ENCODE measurements around the gene FZR1.

DNA sequence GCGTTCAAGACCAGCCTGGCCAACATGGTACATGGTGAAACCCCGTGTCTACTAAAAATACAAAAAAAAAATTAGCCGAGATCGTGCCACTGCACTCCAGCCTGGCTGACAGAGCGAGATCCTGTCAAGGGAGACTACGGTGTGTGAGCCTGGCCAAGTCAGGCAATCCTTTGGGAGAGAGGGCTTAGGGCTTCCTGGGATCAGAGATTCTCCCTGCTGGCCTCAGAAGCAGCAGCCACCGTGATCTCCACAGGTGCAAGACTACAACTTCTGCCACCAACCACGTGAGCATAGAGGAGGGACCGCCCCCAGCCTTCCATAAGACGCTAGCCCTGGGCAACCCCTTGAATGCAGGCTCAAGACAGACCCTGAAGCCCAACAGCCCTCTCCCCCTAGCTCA, 43.7 kb downstream of the FZR1 start:
- TF ChIP-seq POLR2AphosphoS5 (IDR thresholded peaks at IDR 0.05; ENCODE audit: low read depth, low read length) = no peak
- no peak for TF ChIP-seq RFX5 (IDR thresholded peaks at IDR 0.05; ENCODE audit: low read depth, low read length)
- TF ChIP-seq CTCF (CRISPR knock-in tag; IDR thresholded peaks at IDR 0.05) = no peak
- no peak for TF ChIP-seq BCL3 (CRISPR knock-in tag; IDR thresholded peaks at IDR 0.05)
- TF ChIP-seq SETDB1 (CRISPR knock-in tag; IDR thresholded peaks at IDR 0.05; ENCODE audit: borderline replicate concordance) = no peak
- TF ChIP-seq, protein P1, sequence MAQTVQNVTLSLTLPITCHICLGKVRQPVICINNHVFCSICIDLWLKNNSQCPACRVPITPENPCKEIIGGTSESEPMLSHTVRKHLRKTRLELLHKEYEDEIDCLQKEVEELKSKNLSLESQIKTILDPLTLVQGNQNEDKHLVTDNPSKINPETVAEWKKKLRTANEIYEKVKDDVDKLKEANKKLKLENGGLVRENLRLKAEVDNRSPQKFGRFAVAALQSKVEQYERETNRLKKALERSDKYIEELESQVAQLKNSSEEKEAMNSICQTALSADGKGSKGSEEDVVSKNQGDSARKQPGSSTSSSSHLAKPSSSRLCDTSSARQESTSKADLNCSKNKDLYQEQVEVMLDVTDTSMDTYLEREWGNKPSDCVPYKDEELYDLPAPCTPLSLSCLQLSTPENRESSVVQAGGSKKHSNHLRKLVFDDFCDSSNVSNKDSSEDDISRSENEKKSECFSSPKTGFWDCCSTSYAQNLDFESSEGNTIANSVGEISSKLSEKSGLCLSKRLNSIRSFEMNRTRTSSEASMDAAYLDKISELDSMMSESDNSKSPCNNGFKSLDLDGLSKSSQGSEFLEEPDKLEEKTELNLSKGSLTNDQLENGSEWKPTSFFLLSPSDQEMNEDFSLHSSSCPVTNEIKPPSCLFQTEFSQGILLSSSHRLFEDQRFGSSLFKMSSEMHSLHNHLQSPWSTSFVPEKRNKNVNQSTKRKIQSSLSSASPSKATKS (CRISPR knock-in tag; IDR thresholded peaks at IDR 0.05) = no peak
- no peak for TF ChIP-seq KDM1A (CRISPR knock-in tag; IDR thresholded peaks at IDR 0.05)
- TF ChIP-seq EHMT2 (IDR thresholded peaks at IDR 0.05; ENCODE audit: borderline replicate concordance, low read depth, low read length) = no peak
- no peak for TF ChIP-seq ZNF567 (CRISPR knock-in tag; IDR thresholded peaks at IDR 0.05; ENCODE audit: borderline replicate concordance)
- TF ChIP-seq ZNF234 (CRISPR knock-in tag; conservative IDR thresholded peaks at IDR 0.05) = no peak
- no peak for TF ChIP-seq ESRRA (CRISPR knock-in tag; IDR thresholded peaks at IDR 0.05; ENCODE audit: low read depth)
- TF ChIP-seq, protein P2, sequence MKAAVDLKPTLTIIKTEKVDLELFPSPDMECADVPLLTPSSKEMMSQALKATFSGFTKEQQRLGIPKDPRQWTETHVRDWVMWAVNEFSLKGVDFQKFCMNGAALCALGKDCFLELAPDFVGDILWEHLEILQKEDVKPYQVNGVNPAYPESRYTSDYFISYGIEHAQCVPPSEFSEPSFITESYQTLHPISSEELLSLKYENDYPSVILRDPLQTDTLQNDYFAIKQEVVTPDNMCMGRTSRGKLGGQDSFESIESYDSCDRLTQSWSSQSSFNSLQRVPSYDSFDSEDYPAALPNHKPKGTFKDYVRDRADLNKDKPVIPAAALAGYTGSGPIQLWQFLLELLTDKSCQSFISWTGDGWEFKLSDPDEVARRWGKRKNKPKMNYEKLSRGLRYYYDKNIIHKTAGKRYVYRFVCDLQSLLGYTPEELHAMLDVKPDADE (CRISPR knock-in tag; IDR thresholded peaks at IDR 0.05) = no peak
- no peak for TF ChIP-seq TAF1 (CRISPR knock-in tag; IDR thresholded peaks at IDR 0.05)
- no peak for TF ChIP-seq POLR2A (IDR thresholded peaks at IDR 0.05; ENCODE audit: insufficient read depth in 1 of 2, low read depth in 2 of 2, low read length in 2 of 2)

All from HepG2 (cell line).